BE2C (cell line): ENCODE results near the gene NTRK3.

Experiments
- DNase-seq: peaks from one replicate; pipeline ENCODE4 v3.0.0-alpha.2; 2020
- H3K27me3 ChIP-seq: fragments of 250-450 bp; sonication (Bioruptor Pico); 2 replicates; pipeline ENCODE4 v1.5.1; 2020; ENCODE audit warnings: mild to moderate bottlenecking
- H3K36me3 ChIP-seq: fragments of 250-450 bp; sonication (Bioruptor Pico); 2 replicates; pipeline ENCODE4 v1.5.1; 2020; ENCODE audit warnings: mild to moderate bottlenecking
- H3K4me1 ChIP-seq: fragments of 250-450 bp; sonication (Bioruptor Pico); 2 replicates; pipeline ENCODE4 v1.5.1; 2020
- H3K4me3 ChIP-seq: 2 replicates; pipeline ENCODE4 v1.5.1; 2011; ENCODE audit warnings: low read depth, low read length
- H3K9me3 ChIP-seq: fragments of 250-450 bp; sonication (Bioruptor Pico); 2 replicates; pipeline ENCODE4 v1.5.1; 2020
- CTCF ChIP-seq: IDR thresholded peaks from 2 replicates; pipeline ENCODE4 v1.5.1; 2012; ENCODE audit warnings: mild to moderate bottlenecking, low read depth, low read length

Gene NTRK3

GRCh38 chr15:88013111-88013510 is 243.4 kb downstream of the NTRK3 start:
- Histone ChIP-seq H3K4me3 (no peak overlapping the region), H3K4me1 (peaks cover 6% of the 10 kb centered on the region), H3K36me3 (no peaks in the 10 kb centered on the region), H3K27me3 (no peaks in the 10 kb centered on the region), H3K9me3 (no peaks in the 10 kb centered on the region)
- DNase-seq = no peak
- no peak for TF ChIP-seq CTCF

- no peak for TF ChIP-seq CTCF
- DNase-seq = no peak
- Histone ChIP-seq H3K4me1 (peaks cover 6% of the 10 kb centered on the region), H3K4me3 (no peak overlapping the region), H3K36me3 (no peaks in the 10 kb centered on the region), H3K27me3 (no peaks in the 10 kb centered on the region), H3K9me3 (no peaks in the 10 kb centered on the region)
Observed at GRCh38 chr15:88012688-88013087, 243.9 kb downstream of the NTRK3 start.

- no peak for DNase-seq
- peaks cover 6% of the 10 kb centered on the region for H3K4me1 ChIP-seq
Observed at GRCh38 chr15:88012233-88012632, 244.3 kb downstream of the NTRK3 start.

GRCh38 chr15:88011533-88011932 is 245.0 kb downstream of the NTRK3 start:
- no peak for TF ChIP-seq CTCF
- no peak overlapping the region for H3K4me3 ChIP-seq
- H3K36me3 ChIP-seq = no peaks in the 10 kb centered on the region
- H3K4me1 ChIP-seq = peaks cover 6% of the 10 kb centered on the region
- H3K9me3 ChIP-seq = no peaks in the 10 kb centered on the region
- H3K27me3 ChIP-seq = no peaks in the 10 kb centered on the region
- no peak for DNase-seq

More at GRCh38 chr15:88012233-88012632, 244.3 kb downstream of the NTRK3 start:
- Histone ChIP-seq H3K4me3 (no peak overlapping the region), H3K27me3 (no peaks in the 10 kb centered on the region), H3K9me3 (no peaks in the 10 kb centered on the region), H3K36me3 (no peaks in the 10 kb centered on the region)
- TF ChIP-seq CTCF = no peak

GRCh38 chr15:88006146-88006545 is 250.4 kb downstream of the NTRK3 start:
- Histone ChIP-seq H3K9me3 (no peaks in the 10 kb centered on the region), H3K27me3 (no peaks in the 10 kb centered on the region), H3K4me3 (no peak overlapping the region), H3K36me3 (no peaks in the 10 kb centered on the region), H3K4me1 (no peaks in the 10 kb centered on the region)
- no peak for TF ChIP-seq CTCF
- DNase-seq = no peak

- no peak overlapping the region for H3K4me3 ChIP-seq
- H3K36me3 ChIP-seq = no peaks in the 10 kb centered on the region
- H3K9me3 ChIP-seq = no peaks in the 10 kb centered on the region
- DNase-seq = no peak
- H3K27me3 ChIP-seq = no peaks in the 10 kb centered on the region
- TF ChIP-seq CTCF = no peak
- H3K4me1 ChIP-seq = no peaks in the 10 kb centered on the region
Observed at GRCh38 chr15:88004399-88004798, 252.1 kb downstream of the NTRK3 start.
